NCI-H345 (cell line): Measurements from ENCODE around the gene FAM89B.
A peak's percentile ranks its signal among the peaks of the same experiment; 100 is the strongest.
"Not testable (repeated sequence)": the region's sequence is repeated elsewhere in the genome, so short reads cannot be mapped to it uniquely, and the experiment has no call there.

Experiments
- DNase-seq: peaks from one replicate; lab custom pipeline; 2025; lab: John Stamatoyannopoulos, UW

FAM89B gene

GRCh38 chr11:65572356-65573051 is at the start of gene FAM89B:
Gene FAM89B, plus strand, starts transcription at chr11:65572538. Its CDS starts 132 bp downstream, at chr11:65572670.
- peak; percentile 58 for DNase-seq

GRCh38 chr11:65522718-65523630 is 49.4 kb upstream of the FAM89B start:
- DNase-seq: not testable (repeated sequence)

- not testable (repeated sequence) for DNase-seq
Measured at GRCh38 chr11:65523631-65523968, 48.7 kb upstream of the FAM89B start.

GRCh38 chr11:65524014-65524740 is 48.2 kb upstream of the FAM89B start:
- no peak for DNase-seq

GRCh38 chr11:65524741-65525545 is 47.4 kb upstream of the FAM89B start, which contains the start of gene SCYL1:
Gene SCYL1, plus strand, starts transcription at chr11:65525083. Its CDS starts 71 bp downstream, at chr11:65525154.
- DNase-seq: peak; percentile 64

- DNase-seq: no peak
Measured at GRCh38 chr11:65525546-65526480, 46.5 kb upstream of the FAM89B start.

GRCh38 chr11:65526744-65527143 is 45.6 kb upstream of the FAM89B start:
- no peak for DNase-seq

- DNase-seq: no peak
Measured at GRCh38 chr11:65528819-65529350, 43.5 kb upstream of the FAM89B start.

GRCh38 chr11:65529475-65530156 is 42.7 kb upstream of the FAM89B start:
- DNase-seq: no peak

GRCh38 chr11:65530157-65530496 is 42.2 kb upstream of the FAM89B start:
- no peak for DNase-seq

- DNase-seq: no peak
Measured at GRCh38 chr11:65532388-65533064, 39.8 kb upstream of the FAM89B start.

GRCh38 chr11:65535102-65535501 is 37.2 kb upstream of the FAM89B start:
- no peak for DNase-seq

GRCh38 chr11:65536412-65537295 is 35.7 kb upstream of the FAM89B start:
- DNase-seq: no peak

GRCh38 chr11:65537296-65537597 is 35.1 kb upstream of the FAM89B start:
- no peak for DNase-seq

- DNase-seq: no peak
Measured at GRCh38 chr11:65537620-65538231, 34.6 kb upstream of the FAM89B start.

- DNase-seq: no peak
Measured at GRCh38 chr11:65538232-65538914, 34.0 kb upstream of the FAM89B start.
